Gastroesophageal sphincter (tissue), 4 donors: ENCODE data around the gene GRXCR1. TPM values are rescaled to one million over a fixed set of nuclear protein-coding genes. Genes with fewer than 3 reads are reported as not detected.

Source experiments
- ATAC-seq: fragments of 150-250 bp; one replicate; pipeline ENCODE4 v1.9.1; 2016; ENCODE audit warnings: mild to moderate bottlenecking, moderate library complexity
- H3K27ac ChIP-seq, 4 donors: fragments of 200-600 bp; sonication (generic) in 3 of 4; 1 replicate in 3 of 4; 2 replicates in 1 of 4; pipeline ENCODE4 v1.5.1; 2016 to 2019
- H3K27me3 ChIP-seq: fragments of 200-600 bp; sonication (generic); one replicate; pipeline ENCODE4 v1.5.1; 2019
- H3K36me3 ChIP-seq, 2 donors: fragments of 200-600 bp; sonication (generic); one replicate each; pipeline ENCODE4 v1.5.1; 2019; ENCODE audit warnings: control low read depth in 1 of 2
- H3K4me1 ChIP-seq, 3 donors: fragments of 200-600 bp; sonication (generic); 1 replicate in 2 of 3; 2 replicates in 1 of 3; pipeline ENCODE4 v1.5.1; 2016 to 2019; ENCODE audit warnings: control low read depth in 2 of 3
- H3K4me3 ChIP-seq, 2 donors: fragments of 200-600 bp; sonication (generic); one replicate each; pipeline ENCODE4 v1.5.1; 2019; ENCODE audit warnings: mild to moderate bottlenecking in 1 of 2, moderate library complexity in 1 of 2
- H3K9me3 ChIP-seq, 3 donors: fragments of 200-600 bp; sonication (generic); one replicate each; pipeline ENCODE4 v1.5.1; 2017 to 2019; ENCODE audit warnings: control low read depth in 2 of 3
- CTCF ChIP-seq, 4 experiments: fragments of 200-600 bp in 2 of 4; fragments of 450-650 bp in 2 of 4; sonication (generic) in 1 of 4; IDR thresholded peaks; one replicate each; pipeline ENCODE4 v1.5.1; 2017 to 2019; ENCODE audit warnings: antibody characterized with exemption in 4 of 4, mild to moderate bottlenecking in 2 of 4, moderate library complexity in 2 of 4
- EP300 ChIP-seq: sonication (generic); formaldehyde crosslinking; IDR thresholded peaks from one replicate; pipeline ENCODE4 v1.6.1; 2017; ENCODE audit warnings: antibody characterized with exemption, mild to moderate bottlenecking
- POLR2A ChIP-seq, 2 donors: fragments of 450-650 bp; IDR thresholded peaks; one replicate each; pipeline ENCODE4 v1.6.1; 2017; ENCODE audit warnings: antibody characterized with exemption in 2 of 2, mild to moderate bottlenecking in 2 of 2, moderate library complexity in 1 of 2
- POLR2AphosphoS5 ChIP-seq: sonication (generic); formaldehyde crosslinking; IDR thresholded peaks from one replicate; pipeline ENCODE4 v1.6.1; 2017; ENCODE audit warnings: antibody characterized with exemption
- WGBS, 2 donors: methylation state at CpG; one replicate each; pipeline ENCODE4 v1.1.5; 2018; ENCODE audit warnings: low coverage in 1 of 2; 5-methylcytosine and 5-hydroxymethylcytosine counted together
- total RNA-seq, 4 donors: library from RNA; depleted of rRNA; stranded (reverse); fragments of >200 nt; gene quantifications; one replicate each; pipeline ENCODE4 v1.1.0, GENCODE V29; 2016

GRXCR1 gene
- total RNA-seq, 4 donors from 2014 or later = not detected

GRCh38 chr4:42906891-42907759, 14.6 kb downstream of the GRXCR1 start:
- H3K27ac ChIP-seq = no peak overlapping the region
- H3K9me3 ChIP-seq = no peaks in the 10 kb centered on the region
- no peak for ATAC-seq
- H3K36me3 ChIP-seq = no peaks in the 10 kb centered on the region
- no peaks in the 10 kb centered on the region for H3K27me3 ChIP-seq
- no peak overlapping the region for H3K4me3 ChIP-seq
- 70 to 100% methylated on average over 1 to 6 of the region's 6 CpGs for WGBS, 2 donors
- no peaks in the 10 kb centered on the region for H3K4me1 ChIP-seq
- no peak for TF ChIP-seq POLR2A (IDR thresholded peaks at IDR 0.05)

GRCh38 chr4:42910459-42910858, 17.9 kb downstream of the GRXCR1 start:
- no peaks in the 10 kb centered on the region for H3K4me1 ChIP-seq
- no peak for TF ChIP-seq POLR2AphosphoS5
- TF ChIP-seq CTCF (IDR thresholded peaks at IDR 0.05) = no peak
- no peak for TF ChIP-seq EP300
- no peak for TF ChIP-seq POLR2A (IDR thresholded peaks at IDR 0.05)
- WGBS, 2 donors = 57 to 70% methylated on average over 5 of the region's 5 CpGs
- H3K27ac ChIP-seq = no peak overlapping the region
- H3K36me3 ChIP-seq = no peaks in the 10 kb centered on the region
- no peak for ATAC-seq
- H3K4me3 ChIP-seq = no peak overlapping the region
- no peaks in the 10 kb centered on the region for H3K9me3 ChIP-seq
- no peaks in the 10 kb centered on the region for H3K27me3 ChIP-seq

GRCh38 chr4:42914937-42915336, 22.4 kb downstream of the GRXCR1 start:
- TF ChIP-seq CTCF (IDR thresholded peaks at IDR 0.05) = no peak
- TF ChIP-seq POLR2AphosphoS5 = no peak
- no peak for TF ChIP-seq POLR2A (IDR thresholded peaks at IDR 0.05)
- TF ChIP-seq EP300 = no peak
- 71 to 94% methylated on average over 2 to 4 of the region's 4 CpGs for WGBS, 2 donors

GRCh38 chr4:42915484-42915883, 23.0 kb downstream of the GRXCR1 start:
- no peak for ATAC-seq
- TF ChIP-seq EP300 (no peak), CTCF (IDR thresholded peaks at IDR 0.05) (no peak), POLR2A (IDR thresholded peaks at IDR 0.05) (no peak), POLR2AphosphoS5 (no peak)
- Histone ChIP-seq H3K9me3 (no peaks in the 10 kb centered on the region), H3K36me3 (no peaks in the 10 kb centered on the region), H3K27ac (no peak overlapping the region), H3K27me3 (no peaks in the 10 kb centered on the region), H3K4me1 (no peaks in the 10 kb centered on the region), H3K4me3 (no peak overlapping the region)
- WGBS, 2 donors = 10 to 33% methylated on average over 1 of the region's 1 CpG

More at GRCh38 chr4:42914937-42915336, 22.4 kb downstream of the GRXCR1 start:
- Histone ChIP-seq H3K36me3 (no peaks in the 10 kb centered on the region), H3K4me1 (no peaks in the 10 kb centered on the region), H3K9me3 (no peaks in the 10 kb centered on the region), H3K27ac (no peak overlapping the region), H3K27me3 (no peaks in the 10 kb centered on the region), H3K4me3 (no peak overlapping the region)
- no peak for ATAC-seq

GRCh38 chr4:42917296-42917695, 24.8 kb downstream of the GRXCR1 start:
- H3K27me3 ChIP-seq = no peaks in the 10 kb centered on the region
- H3K36me3 ChIP-seq = no peaks in the 10 kb centered on the region
- no peak for TF ChIP-seq POLR2AphosphoS5
- TF ChIP-seq POLR2A (IDR thresholded peaks at IDR 0.05) = no peak
- ATAC-seq = no peak
- H3K9me3 ChIP-seq = no peaks in the 10 kb centered on the region
- H3K4me1 ChIP-seq = no peaks in the 10 kb centered on the region
- WGBS, 2 donors = 61 to 75% methylated on average over 2 of the region's 2 CpGs
- no peak overlapping the region for H3K4me3 ChIP-seq
- no peak overlapping the region for H3K27ac ChIP-seq

GRCh38 chr4:42923431-42923830, 30.9 kb downstream of the GRXCR1 start:
- no peaks in the 10 kb centered on the region for H3K36me3 ChIP-seq
- H3K4me3 ChIP-seq = no peak overlapping the region
- no peak for TF ChIP-seq CTCF (IDR thresholded peaks at IDR 0.05)
- TF ChIP-seq POLR2AphosphoS5 = no peak
- TF ChIP-seq POLR2A (IDR thresholded peaks at IDR 0.05) = no peak
- no peak for TF ChIP-seq EP300
- no peak overlapping the region for H3K27ac ChIP-seq
- no peaks in the 10 kb centered on the region for H3K9me3 ChIP-seq
- no peaks in the 10 kb centered on the region for H3K4me1 ChIP-seq
- no peaks in the 10 kb centered on the region for H3K27me3 ChIP-seq
- no peak for ATAC-seq
